Neural progenitor cell (in vitro differentiated cells): ENCODE data around the gene APOL5. TPM values are rescaled to one million over a fixed set of nuclear protein-coding genes. Genes with fewer than 3 reads are reported as not detected.

Experiments
- DNase-seq: peaks from one replicate; pipeline ENCODE4 v3.0.0-alpha.2; 2016; ENCODE audit warnings: low spot score
- H2AFZ ChIP-seq: fragments of 200-600 bp; sonication (generic); replicated peaks from 2 replicates; pipeline ENCODE4 v1.6.1; 2016; ENCODE audit warnings: antibody characterized with exemption
- H3F3A ChIP-seq: fragments of 200-600 bp; sonication (generic); 2 replicates; pipeline ENCODE4 v1.6.1; 2016; ENCODE audit warnings: antibody characterized with exemption, low read depth
- H3K27ac ChIP-seq: fragments of 200-600 bp; sonication (generic); 2 replicates; pipeline ENCODE4 v1.5.1; 2016; ENCODE audit warnings: mild to moderate bottlenecking
- H3K27me3 ChIP-seq: fragments of 200-600 bp; sonication (generic); 2 replicates; pipeline ENCODE4 v1.6.1; 2016; ENCODE audit warnings: mild to moderate bottlenecking, moderate library complexity
- H3K36me3 ChIP-seq: fragments of 200-600 bp; sonication (generic); 2 replicates; pipeline ENCODE4 v1.5.1; 2016
- H3K4me1 ChIP-seq: fragments of 200-600 bp; sonication (generic); 2 replicates; pipeline ENCODE4 v1.6.1; 2016; ENCODE audit warnings: mixed run types
- H3K4me2 ChIP-seq: fragments of 200-600 bp; sonication (generic); 2 replicates; pipeline ENCODE4 v1.6.1; 2016
- H3K4me3 ChIP-seq: fragments of 200-600 bp; sonication (generic); 2 replicates; pipeline ENCODE4 v1.5.1; 2016
- H3K79me2 ChIP-seq: fragments of 200-600 bp; sonication (generic); 2 replicates; pipeline ENCODE4 v1.6.1; 2016; ENCODE audit warnings: low read depth
- H3K9ac ChIP-seq: fragments of 200-600 bp; sonication (generic); 2 replicates; pipeline ENCODE4 v1.6.1; 2016
- H3K9me3 ChIP-seq: fragments of 200-600 bp; sonication (generic); 2 replicates; pipeline ENCODE4 v1.5.1; 2016; ENCODE audit warnings: low read depth
- H4K20me1 ChIP-seq: fragments of 200-600 bp; sonication (generic); 2 replicates; pipeline ENCODE4 v1.6.1; 2016; ENCODE audit warnings: low read depth
- H3K27ac Mint-ChIP-seq: 3 replicates; pipeline ENCODE4 v1.8.0; 2021; ENCODE audit warnings: mixed read lengths
- H3K27me3 Mint-ChIP-seq: 2 replicates; pipeline ENCODE4 v1.8.0; 2022; ENCODE audit warnings: low read depth, mild to moderate bottlenecking, inconsistent platforms, moderate library complexity, mixed read lengths; ENCODE audit not compliant: insufficient read depth
- H3K36me3 Mint-ChIP-seq: 3 replicates; pipeline ENCODE4 v1.8.0; 2021; ENCODE audit warnings: mixed read lengths
- H3K4me1 Mint-ChIP-seq: 3 replicates; pipeline ENCODE4 v1.8.0; 2021; ENCODE audit warnings: mixed read lengths
- H3K4me3 Mint-ChIP-seq: 3 replicates; pipeline ENCODE4 v1.8.0; 2021; ENCODE audit warnings: mild to moderate bottlenecking, moderate library complexity, mixed read lengths
- H3K9me3 Mint-ChIP-seq: 3 replicates; pipeline ENCODE4 v1.8.0; 2020; ENCODE audit warnings: mixed read lengths
- EZH2 ChIP-seq: fragments of 200-600 bp; sonication (generic); IDR thresholded peaks from 2 replicates; pipeline ENCODE4 v1.6.1; 2017; ENCODE audit warnings: antibody characterized with exemption, mild to moderate bottlenecking, moderate library complexity
- EZH2phosphoT487 ChIP-seq: fragments of 200-600 bp; sonication (generic); IDR thresholded peaks from 2 replicates; pipeline ENCODE4 v1.6.1; 2017; ENCODE audit warnings: antibody characterized with exemption
- total RNA-seq: library from RNA; depleted of rRNA; stranded (reverse); fragments of >200 nt; gene quantifications from 2 replicates; pipeline ENCODE4 v1.2.3, GENCODE V29; 2015; ENCODE audit warnings: low replicate concordance
- TF ChIP-seq, protein P1 (sequence below): fragments of 200-600 bp; sonication (generic); IDR thresholded peaks from 2 replicates; pipeline ENCODE4 v1.5.1; 2017; ENCODE audit warnings: antibody characterized with exemption, mild to moderate bottlenecking

Gene APOL5
- total RNA-seq, 1 donor from 2014 or later: not detected

DNA sequence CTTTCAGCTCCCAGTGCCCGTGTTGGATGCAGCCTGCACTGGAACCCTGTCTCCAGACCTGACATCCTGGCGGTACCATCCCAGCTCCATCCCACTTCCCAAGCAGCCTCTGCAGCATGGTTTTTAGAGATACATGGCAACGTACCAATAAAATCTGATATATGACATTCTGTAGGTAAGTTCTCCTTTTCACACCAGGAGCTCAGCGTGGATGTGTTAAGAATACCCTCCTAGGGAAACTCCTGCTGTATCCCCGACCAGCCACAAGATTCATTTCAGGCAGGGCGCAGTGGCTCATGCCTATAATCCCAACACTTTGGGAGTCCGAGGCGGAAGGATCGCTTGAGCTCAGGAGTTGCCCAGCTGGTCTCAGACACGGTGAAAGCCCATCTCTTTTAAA is 15.4 kb downstream of the APOL5 start:
- H3K4me2 ChIP-seq: no peak overlapping the region
- H4K20me1 ChIP-seq: no peaks in the 10 kb centered on the region
- TF ChIP-seq EZH2 (no peak), EZH2phosphoT487 (no peak)
- TF ChIP-seq, protein P1, sequence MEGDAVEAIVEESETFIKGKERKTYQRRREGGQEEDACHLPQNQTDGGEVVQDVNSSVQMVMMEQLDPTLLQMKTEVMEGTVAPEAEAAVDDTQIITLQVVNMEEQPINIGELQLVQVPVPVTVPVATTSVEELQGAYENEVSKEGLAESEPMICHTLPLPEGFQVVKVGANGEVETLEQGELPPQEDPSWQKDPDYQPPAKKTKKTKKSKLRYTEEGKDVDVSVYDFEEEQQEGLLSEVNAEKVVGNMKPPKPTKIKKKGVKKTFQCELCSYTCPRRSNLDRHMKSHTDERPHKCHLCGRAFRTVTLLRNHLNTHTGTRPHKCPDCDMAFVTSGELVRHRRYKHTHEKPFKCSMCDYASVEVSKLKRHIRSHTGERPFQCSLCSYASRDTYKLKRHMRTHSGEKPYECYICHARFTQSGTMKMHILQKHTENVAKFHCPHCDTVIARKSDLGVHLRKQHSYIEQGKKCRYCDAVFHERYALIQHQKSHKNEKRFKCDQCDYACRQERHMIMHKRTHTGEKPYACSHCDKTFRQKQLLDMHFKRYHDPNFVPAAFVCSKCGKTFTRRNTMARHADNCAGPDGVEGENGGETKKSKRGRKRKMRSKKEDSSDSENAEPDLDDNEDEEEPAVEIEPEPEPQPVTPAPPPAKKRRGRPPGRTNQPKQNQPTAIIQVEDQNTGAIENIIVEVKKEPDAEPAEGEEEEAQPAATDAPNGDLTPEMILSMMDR: no peak
- peaks cover 5% of the 10 kb centered on the region for H3K27me3 Mint-ChIP-seq
- no peaks in the 10 kb centered on the region for H3K79me2 ChIP-seq
- no peak overlapping the region for H3K27ac Mint-ChIP-seq
- H3K9me3 ChIP-seq: no peaks in the 10 kb centered on the region
- no peaks in the 10 kb centered on the region for H3K9me3 Mint-ChIP-seq
- no peaks in the 10 kb centered on the region for H3F3A ChIP-seq
- peaks cover 9% of the 10 kb centered on the region for H3K36me3 Mint-ChIP-seq
- no peaks in the 10 kb centered on the region for H3K4me1 ChIP-seq
- H2AFZ ChIP-seq: no peak overlapping the region
- H3K4me3 Mint-ChIP-seq: no peak overlapping the region
- H3K27ac ChIP-seq: no peak overlapping the region
- no peaks in the 10 kb centered on the region for H3K36me3 ChIP-seq
- H3K4me1 Mint-ChIP-seq: no peaks in the 10 kb centered on the region
- no peaks in the 10 kb centered on the region for H3K27me3 ChIP-seq
- no peak overlapping the region for H3K9ac ChIP-seq
- DNase-seq: no peak
- H3K4me3 ChIP-seq: no peak overlapping the region

DNA sequence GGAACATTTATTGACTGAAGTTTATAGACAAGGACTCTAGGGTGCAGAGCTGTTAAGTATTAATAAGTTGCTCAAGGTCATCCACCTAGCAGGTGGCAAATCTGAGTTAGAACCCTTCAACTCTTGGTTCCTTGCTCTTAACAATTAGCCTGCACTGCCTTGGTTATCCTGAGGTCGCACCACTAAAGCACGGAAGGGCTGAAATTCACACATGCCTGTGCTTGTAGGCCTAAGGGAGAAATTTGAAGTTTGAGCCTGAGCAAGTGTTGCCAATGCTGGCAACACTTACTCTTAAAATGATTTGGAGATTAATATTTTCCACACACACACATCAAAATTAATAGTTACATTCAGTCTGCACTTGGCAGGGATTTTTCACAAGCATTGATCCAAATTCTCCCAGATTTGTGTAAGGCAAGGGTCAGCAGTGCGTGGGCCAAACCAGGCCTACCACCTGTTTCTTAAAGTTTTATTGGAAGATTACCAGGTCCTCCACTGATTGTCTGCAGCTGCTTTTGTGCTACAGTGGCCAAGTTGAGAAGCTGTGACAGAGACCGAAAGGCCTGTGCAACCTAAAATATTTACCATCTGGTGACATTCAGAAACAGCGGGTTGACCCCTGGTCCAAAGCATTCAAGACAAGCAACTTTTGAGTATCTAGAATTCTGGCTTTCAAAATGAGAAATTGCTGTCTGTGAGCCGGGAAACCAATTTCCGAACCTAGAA is 16.3 kb downstream of the APOL5 start:
- Histone ChIP-seq H3K27me3 (no peaks in the 10 kb centered on the region), H3K36me3 (no peaks in the 10 kb centered on the region), H3K9me3 (no peaks in the 10 kb centered on the region), H3K9ac (no peak overlapping the region), H3K27ac (no peak overlapping the region), H2AFZ (no peak overlapping the region), H3K79me2 (no peaks in the 10 kb centered on the region), H3F3A (no peaks in the 10 kb centered on the region), H3K4me2 (no peak overlapping the region), H3K4me3 (no peak overlapping the region), H4K20me1 (no peaks in the 10 kb centered on the region), H3K4me1 (no peaks in the 10 kb centered on the region)
- no peak for TF ChIP-seq EZH2phosphoT487
- TF ChIP-seq EZH2: no peak
- TF ChIP-seq, protein P1: no peak
- no peaks in the 10 kb centered on the region for H3K4me1 Mint-ChIP-seq
- no peak for DNase-seq
- H3K27me3 Mint-ChIP-seq: peaks cover 5% of the 10 kb centered on the region
- H3K9me3 Mint-ChIP-seq: no peaks in the 10 kb centered on the region
- peaks cover 16% of the 10 kb centered on the region for H3K36me3 Mint-ChIP-seq
- H3K4me3 Mint-ChIP-seq: no peak overlapping the region
- H3K27ac Mint-ChIP-seq: no peak overlapping the region

DNA sequence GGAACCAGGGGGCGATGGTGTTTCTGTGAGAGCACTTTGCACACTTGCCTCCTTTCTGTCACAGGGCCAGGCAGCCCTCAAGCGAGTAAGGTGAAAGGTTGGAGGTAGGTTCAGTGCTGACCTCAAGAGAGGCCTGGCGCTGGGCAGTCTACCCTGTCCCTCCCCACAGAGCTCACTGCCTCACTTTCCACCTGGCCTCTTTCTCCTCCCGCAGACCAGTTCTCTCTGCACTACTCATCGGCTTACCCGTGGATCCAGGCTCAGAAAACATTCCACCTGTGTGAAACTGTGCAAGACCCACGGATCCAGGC is 16.8 kb downstream of the APOL5 start:
- Mint-ChIP-seq H3K4me1 (no peaks in the 10 kb centered on the region), H3K36me3 (peaks cover 17% of the 10 kb centered on the region), H3K4me3 (no peak overlapping the region), H3K27ac (no peak overlapping the region), H3K9me3 (no peaks in the 10 kb centered on the region), H3K27me3 (peaks cover 5% of the 10 kb centered on the region)
- H4K20me1 ChIP-seq: no peaks in the 10 kb centered on the region
- H3K4me2 ChIP-seq: no peak overlapping the region
- H3K9me3 ChIP-seq: no peaks in the 10 kb centered on the region
- no peak overlapping the region for H3K27ac ChIP-seq
- H3K79me2 ChIP-seq: no peaks in the 10 kb centered on the region
- TF ChIP-seq EZH2 (no peak), EZH2phosphoT487 (no peak)
- TF ChIP-seq, protein P1: no peak
- no peaks in the 10 kb centered on the region for H3K4me1 ChIP-seq
- H2AFZ ChIP-seq: no peak overlapping the region
- H3K9ac ChIP-seq: no peak overlapping the region
- H3F3A ChIP-seq: no peaks in the 10 kb centered on the region
- no peaks in the 10 kb centered on the region for H3K36me3 ChIP-seq
- H3K4me3 ChIP-seq: no peak overlapping the region
- no peak for DNase-seq
- no peaks in the 10 kb centered on the region for H3K27me3 ChIP-seq
